GM12873 (cell line): ENCODE measurements around the gene BIRC6.

Source experiments
- TF ChIP-seq, protein P1 (sequence below): IDR thresholded peaks from 2 replicates; pipeline ENCODE4 v1.5.1; 2012; ENCODE audit warnings: low read depth, mild to moderate bottlenecking, moderate library complexity, low read length, control low read depth; ENCODE audit not compliant: insufficient read depth; ENCODE audit errors: missing control alignments

Gene BIRC6

DNA sequence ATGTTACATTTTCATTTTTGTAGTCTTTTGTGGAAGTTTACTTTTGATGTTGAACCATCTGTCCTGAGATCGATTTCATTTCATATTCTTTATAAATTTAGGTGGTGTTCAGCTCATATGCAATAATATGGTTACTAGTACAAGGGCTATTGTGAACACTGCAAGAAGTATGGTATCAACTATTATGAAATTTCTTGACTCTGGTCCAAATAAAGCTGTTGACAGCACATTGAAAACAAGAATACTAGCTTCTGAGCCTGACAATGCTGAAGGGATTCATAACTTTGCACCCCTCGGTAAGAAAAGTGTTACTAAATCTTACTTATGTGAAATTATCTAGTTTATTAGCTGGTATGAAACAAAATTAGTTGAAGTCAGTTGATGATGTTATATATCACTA is 146.1 kb downstream of the BIRC6 start:
- TF ChIP-seq, protein P1, sequence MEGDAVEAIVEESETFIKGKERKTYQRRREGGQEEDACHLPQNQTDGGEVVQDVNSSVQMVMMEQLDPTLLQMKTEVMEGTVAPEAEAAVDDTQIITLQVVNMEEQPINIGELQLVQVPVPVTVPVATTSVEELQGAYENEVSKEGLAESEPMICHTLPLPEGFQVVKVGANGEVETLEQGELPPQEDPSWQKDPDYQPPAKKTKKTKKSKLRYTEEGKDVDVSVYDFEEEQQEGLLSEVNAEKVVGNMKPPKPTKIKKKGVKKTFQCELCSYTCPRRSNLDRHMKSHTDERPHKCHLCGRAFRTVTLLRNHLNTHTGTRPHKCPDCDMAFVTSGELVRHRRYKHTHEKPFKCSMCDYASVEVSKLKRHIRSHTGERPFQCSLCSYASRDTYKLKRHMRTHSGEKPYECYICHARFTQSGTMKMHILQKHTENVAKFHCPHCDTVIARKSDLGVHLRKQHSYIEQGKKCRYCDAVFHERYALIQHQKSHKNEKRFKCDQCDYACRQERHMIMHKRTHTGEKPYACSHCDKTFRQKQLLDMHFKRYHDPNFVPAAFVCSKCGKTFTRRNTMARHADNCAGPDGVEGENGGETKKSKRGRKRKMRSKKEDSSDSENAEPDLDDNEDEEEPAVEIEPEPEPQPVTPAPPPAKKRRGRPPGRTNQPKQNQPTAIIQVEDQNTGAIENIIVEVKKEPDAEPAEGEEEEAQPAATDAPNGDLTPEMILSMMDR = no peak

DNA sequence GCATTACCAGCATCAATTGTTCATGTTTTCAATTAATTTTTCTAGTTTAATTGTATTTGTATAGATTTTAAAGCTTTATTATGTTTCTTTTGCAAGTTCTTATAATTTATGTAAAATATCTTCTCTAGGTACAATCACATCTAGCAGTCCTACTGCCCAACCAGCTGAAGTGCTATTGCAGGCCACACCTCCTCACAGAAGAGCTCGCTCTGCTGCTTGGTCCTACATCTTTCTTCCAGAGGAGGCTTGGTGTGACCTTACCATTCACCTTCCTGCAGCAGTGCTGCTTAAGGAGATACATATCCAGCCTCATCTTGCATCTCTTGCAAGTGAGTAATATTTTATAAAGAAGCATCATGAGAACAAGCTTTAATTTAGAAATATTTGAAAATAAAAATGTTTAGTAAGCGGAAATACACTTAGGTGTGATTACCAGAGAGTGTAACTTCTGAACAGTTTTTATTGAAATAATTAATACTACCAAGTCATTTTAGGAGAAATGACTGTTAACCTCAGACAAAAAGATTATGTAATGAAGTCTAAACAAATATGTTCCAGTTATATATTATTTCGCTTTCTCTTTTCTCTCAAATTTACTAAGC is 148.2 kb downstream of the BIRC6 start:
- TF ChIP-seq, protein P1 = no peak

DNA sequence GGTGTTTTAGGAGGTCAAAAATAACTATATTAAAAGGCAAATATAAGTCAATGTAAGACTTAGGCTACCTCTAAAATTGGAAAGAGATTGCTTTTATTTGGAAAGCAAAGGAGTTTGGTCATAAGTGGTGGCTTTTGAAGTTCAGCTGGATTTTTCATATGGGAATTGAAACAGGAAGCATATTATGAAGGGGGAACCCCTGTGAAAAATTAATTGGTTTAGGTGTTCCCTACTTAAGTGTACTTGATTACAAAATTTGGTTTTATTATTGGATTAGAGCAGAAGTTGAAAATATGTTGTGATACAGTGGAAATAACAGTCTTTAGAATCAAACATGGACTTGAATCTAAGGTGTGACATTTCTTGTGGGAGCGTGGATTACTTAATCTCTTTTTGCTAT is 149.6 kb downstream of the BIRC6 start:
- TF ChIP-seq, protein P1 = no peak

DNA sequence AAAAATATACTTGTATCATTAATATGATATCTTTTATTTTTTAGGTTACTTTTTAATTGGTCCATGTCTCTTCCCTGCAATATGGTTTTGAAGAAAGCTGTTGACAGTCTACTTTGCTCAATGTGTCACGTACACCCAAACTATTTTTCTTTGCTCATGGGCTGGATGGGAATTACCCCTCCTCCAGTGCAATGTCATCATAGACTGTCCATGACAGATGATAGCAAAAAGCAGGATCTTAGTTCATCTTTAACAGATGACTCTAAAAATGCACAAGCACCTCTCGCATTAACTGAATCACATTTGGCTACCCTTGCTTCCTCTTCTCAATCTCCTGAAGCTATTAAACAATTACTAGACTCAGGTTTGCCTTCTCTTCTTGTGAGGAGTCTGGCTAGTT is 158.1 kb downstream of the BIRC6 start:
- TF ChIP-seq, protein P1 = no peak

DNA sequence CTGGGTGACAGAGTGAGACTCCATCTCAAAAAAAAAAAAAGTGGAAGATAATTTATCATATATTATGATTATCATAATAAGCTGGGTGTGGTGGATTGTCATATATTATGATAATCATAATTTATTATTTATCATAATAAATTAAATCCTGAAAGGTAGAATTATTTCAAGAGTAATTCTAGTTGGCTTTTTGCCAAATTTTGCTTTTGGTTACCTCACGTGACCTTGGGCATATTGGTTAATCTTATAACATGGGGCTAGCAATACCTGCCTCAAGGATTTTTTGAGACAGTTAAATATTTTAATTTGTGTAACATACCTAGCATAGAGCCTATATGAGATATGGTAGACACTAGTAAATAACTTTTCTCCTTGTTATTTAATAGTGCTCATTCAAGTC is 159.7 kb downstream of the BIRC6 start:
- TF ChIP-seq, protein P1 = no peak

DNA sequence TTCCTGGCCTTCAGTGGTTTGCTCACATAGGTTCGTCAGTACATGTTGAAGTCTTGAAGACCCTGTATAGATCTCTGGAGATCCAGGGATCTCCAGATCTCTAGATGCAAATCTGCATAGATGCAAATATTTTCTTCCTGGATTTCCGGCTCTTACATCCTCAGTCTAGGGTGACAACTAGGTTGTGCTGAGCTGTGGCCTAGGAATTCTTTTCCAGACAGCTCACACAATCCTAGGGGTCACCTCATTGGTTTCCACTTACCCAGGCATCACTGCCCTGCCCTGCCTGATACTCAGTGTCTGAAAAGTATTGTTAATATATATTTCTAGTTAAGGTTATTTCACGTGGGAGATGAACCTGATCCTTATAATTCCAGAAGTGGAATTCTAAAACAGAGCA is 165.9 kb downstream of the BIRC6 start:
- TF ChIP-seq, protein P1 = no peak

DNA sequence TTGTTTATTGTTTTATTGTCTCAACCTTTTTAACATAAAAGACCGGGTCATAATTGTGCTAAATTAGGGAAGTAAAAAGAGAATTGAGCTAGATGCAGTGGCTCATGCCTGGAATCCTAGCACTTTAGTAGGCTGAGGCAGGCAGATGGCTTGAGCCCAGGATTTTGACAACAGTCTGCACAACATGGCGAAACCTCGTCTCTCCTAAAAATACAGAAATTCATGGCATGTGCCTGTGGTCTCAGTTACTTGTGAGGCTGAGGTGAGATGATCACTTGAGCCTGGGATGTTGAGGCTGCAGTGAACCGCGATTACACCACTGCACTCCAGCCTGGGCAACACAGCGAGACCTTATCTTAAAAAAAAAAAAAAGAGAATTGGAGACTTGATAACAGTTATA is 166.9 kb downstream of the BIRC6 start:
- TF ChIP-seq, protein P1 = no peak
